ACC112 (cell line): ENCODE results near the gene CACNA1A.
A peak's percentile ranks its signal among the peaks of the same experiment; 100 is the strongest.

Experiments
- H2AFZ ChIP-seq: fragments of 200-600 bp; sonication (generic); one replicate; pipeline ENCODE4 v1.6.0; 2017; ENCODE audit warnings: antibody characterized with exemption, low read length; ENCODE audit not compliant: unreplicated experiment
- H3K27ac ChIP-seq: fragments of 200-600 bp; sonication (generic); 2 replicates; pipeline ENCODE4 v1.5.1; 2014; ENCODE audit warnings: low read depth, mild to moderate bottlenecking, antibody characterized with exemption, low read length, moderate library complexity
- H3K27me3 ChIP-seq: fragments of 200-600 bp; sonication (generic); 2 replicates; pipeline ENCODE4 v1.6.1; 2014; ENCODE audit warnings: mild to moderate bottlenecking, antibody characterized with exemption, low read length, moderate library complexity, mixed read lengths; ENCODE audit not compliant: insufficient read depth
- H3K36me3 ChIP-seq: fragments of 200-600 bp; sonication (generic); 2 replicates; pipeline ENCODE4 v1.6.1; 2016; ENCODE audit warnings: mild to moderate bottlenecking, antibody characterized with exemption, low read length, moderate library complexity, mixed read lengths; ENCODE audit not compliant: insufficient read depth
- H3K4me1 ChIP-seq: fragments of 200-600 bp; sonication (generic); one replicate; pipeline ENCODE4 v1.6.1; 2016; ENCODE audit warnings: low read length, mixed read lengths; ENCODE audit not compliant: insufficient read depth, unreplicated experiment, control insufficient read depth
- H3K4me3 ChIP-seq: fragments of 200-600 bp; sonication (generic); 2 replicates; pipeline ENCODE4 v1.5.1; 2014; ENCODE audit warnings: mild to moderate bottlenecking, low read depth, low read length
- H3K79me2 ChIP-seq: fragments of 200-600 bp; sonication (generic); one replicate; pipeline ENCODE4 v1.6.0; 2016; ENCODE audit warnings: low read length; ENCODE audit not compliant: control insufficient read depth, unreplicated experiment, insufficient read depth

CACNA1A gene

DNA sequence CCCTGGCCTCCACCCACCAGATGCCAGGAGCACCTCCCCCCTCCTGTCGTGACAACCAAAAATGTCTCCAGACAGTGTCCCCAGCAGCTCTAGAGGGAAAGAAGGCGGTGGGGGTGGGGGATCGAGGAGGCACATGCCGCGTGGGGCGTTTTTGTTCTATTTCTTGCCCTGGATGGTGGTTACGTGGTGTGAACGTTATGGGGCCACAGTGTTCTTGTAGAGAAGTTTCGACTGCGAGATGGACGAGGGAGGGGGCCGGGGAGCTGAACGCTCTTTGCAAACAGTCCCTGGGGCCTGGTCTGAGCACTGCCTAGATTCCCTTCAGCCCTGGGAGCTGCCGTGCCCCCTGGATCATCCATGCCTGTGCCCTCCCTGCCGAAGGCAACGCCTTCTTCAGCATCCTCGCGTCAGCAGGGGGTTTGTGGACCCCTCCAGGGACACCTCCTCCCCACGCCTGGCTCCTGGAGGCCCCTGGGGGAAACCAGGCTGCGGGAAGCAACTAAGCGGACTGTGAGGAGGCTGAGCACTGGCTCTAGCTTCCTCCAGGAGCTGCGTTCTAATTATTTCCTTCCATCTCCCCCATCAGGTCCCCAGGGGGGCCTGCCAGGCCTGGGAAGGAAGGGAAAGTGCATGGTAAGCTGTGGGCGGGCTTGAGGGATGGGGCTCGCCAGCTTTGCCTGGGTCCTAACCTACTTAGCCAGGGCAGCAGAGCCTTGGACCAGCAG, 224.6 kb downstream of the CACNA1A start:
- Histone ChIP-seq H3K79me2 (no peaks in the 10 kb centered on the region), H3K36me3 (no peaks in the 10 kb centered on the region), H3K27ac (no peak overlapping the region), H3K4me1 (no peaks in the 10 kb centered on the region), H3K27me3 (no peaks in the 10 kb centered on the region), H3K4me3 (no peak overlapping the region), H2AFZ (no peak overlapping the region)

DNA sequence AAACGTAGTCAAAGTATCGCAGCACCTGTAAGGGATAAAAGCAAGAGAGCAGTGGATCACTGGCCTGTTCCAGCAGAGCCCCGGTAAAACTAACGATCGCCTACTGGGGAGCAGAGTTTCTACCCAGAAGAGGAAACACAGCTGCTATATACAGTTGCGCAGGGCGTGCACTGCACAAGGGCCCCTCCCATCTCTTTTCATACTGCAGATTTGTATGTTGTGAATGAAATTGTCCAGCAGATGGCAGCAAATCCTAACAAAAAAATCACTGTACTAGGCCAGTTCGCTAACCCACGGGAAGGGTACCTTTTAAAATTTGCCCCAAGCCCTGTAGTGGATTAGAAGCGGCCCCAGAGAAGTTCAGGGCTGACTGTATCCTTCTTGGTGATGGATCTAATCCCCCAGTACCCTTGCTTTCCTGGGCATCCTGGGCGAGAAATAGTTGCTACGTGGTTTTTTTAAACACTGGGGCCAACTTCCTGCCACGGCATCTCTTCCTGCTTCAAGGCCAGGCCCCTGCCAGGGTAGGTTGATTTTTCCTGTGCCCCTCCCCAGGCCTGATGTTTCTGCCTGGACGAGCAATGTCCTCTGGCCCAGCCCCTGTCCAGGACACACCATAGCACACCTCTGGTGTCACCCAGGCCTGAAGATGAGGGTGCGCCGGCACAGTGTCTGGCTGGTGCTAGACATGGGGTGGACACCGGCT, 229.0 kb downstream of the CACNA1A start:
- no peak overlapping the region for H3K27ac ChIP-seq
- H2AFZ ChIP-seq = no peak overlapping the region
- H3K27me3 ChIP-seq = no peaks in the 10 kb centered on the region
- H3K4me3 ChIP-seq = no peak overlapping the region
- no peaks in the 10 kb centered on the region for H3K79me2 ChIP-seq
- H3K36me3 ChIP-seq = no peaks in the 10 kb centered on the region
- no peaks in the 10 kb centered on the region for H3K4me1 ChIP-seq

DNA sequence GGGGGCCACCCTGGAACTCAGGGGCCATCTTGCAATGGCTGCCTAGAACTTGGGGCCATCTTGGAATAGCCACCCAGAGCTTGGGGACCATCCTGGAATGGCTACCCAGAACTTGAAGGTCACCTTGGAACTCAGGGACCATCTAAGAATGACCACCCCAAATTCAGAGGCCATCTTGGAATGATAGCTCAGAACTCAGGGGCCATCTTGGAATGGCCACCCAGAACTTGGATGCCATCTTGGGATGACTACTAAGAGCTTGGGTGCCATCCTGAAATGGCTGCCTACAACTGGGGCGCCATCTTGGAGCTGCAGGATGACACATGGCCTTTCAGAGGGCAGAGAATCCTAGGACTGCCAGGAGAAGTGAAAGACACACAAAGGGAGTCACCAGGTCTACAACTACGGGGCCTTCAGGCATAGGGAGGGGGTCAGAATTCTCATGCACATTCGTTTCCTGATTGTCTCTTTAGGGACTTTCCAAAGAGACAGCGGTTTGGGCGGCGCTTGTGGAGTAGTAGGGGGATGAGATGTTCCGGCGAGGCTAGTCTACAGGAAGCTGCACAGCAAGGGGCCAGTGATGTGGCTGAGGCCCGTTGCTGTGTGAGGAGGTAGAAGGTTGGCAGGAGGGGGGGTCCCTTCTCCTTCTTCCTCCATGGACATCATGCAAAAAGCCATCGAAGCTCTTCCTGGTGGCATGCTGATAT, 231.1 kb downstream of the CACNA1A start:
- Histone ChIP-seq H3K4me3 (no peak overlapping the region), H3K36me3 (no peaks in the 10 kb centered on the region), H2AFZ (no peak overlapping the region), H3K79me2 (no peaks in the 10 kb centered on the region), H3K4me1 (no peaks in the 10 kb centered on the region), H3K27ac (no peak overlapping the region), H3K27me3 (no peaks in the 10 kb centered on the region; the same call in 1 of the 2 replicates)

DNA sequence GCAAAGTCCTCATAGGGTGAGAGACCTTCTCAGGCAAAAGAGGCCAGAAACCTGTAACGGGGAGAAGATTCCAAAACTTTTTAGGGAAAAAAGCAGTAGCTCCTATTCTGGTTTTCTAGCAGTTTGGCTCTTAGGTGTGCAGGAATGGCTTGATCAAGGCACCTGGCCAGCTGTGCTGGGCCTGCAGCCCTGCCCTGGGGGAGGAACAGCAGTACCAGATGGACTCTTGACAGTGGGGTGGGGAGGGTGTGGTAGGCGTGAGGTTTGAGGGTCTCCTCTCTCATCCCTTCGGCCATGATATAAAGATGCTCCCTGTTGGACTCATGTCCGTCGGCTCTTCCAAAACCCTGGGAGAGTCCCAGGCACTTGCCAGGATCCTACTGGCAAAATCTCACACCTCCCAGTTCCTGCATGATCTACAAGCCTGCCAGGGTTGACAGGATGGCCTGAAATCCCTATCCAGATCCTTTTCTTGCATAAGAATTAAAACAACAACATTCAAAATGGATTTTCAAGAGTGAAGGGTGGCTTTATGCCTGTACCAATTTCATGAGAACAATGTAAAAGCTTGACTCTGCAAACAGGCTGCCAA, 235.7 kb downstream of the CACNA1A start:
- no peak overlapping the region for H3K4me3 ChIP-seq
- H3K79me2 ChIP-seq = no peaks in the 10 kb centered on the region
- H3K4me1 ChIP-seq = no peaks in the 10 kb centered on the region
- no peaks in the 10 kb centered on the region for H3K36me3 ChIP-seq
- no peaks in the 10 kb centered on the region; the same call in 1 of the 2 replicates for H3K27me3 ChIP-seq
- no peak overlapping the region for H2AFZ ChIP-seq
- H3K27ac ChIP-seq = no peak overlapping the region

GRCh38 chr19:13269348-13269747, 236.9 kb downstream of the CACNA1A start:
- Histone ChIP-seq H2AFZ (no peak overlapping the region), H3K27ac (no peak overlapping the region), H3K79me2 (no peaks in the 10 kb centered on the region), H3K4me1 (no peaks in the 10 kb centered on the region), H3K27me3 (peaks cover 2% of the 10 kb centered on the region; the same call in 1 of the 2 replicates), H3K36me3 (no peaks in the 10 kb centered on the region), H3K4me3 (no peak overlapping the region)

DNA sequence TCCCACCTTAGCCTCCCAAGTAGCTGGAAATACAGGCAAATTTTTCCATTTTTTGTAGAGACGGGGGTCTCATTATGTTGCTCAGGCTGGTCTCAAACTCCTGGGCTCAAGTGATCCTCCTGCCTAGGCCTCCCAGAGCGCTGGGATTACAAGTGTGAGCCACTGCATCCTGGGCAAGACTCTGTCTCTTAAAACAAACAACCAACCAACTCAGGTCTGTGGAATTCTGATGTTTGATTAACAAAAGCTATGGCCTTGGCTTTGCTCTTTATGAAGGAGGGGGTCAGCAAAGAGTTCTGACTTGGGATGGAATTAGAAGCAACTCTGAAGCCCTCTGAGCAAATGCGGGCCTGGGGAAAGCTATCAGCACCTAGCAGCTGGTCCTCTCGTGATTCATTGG, 238.4 kb downstream of the CACNA1A start:
- H2AFZ ChIP-seq = no peak overlapping the region
- H3K79me2 ChIP-seq = no peaks in the 10 kb centered on the region
- no peak overlapping the region for H3K27ac ChIP-seq
- peaks cover 2% of the 10 kb centered on the region; the same call in 1 of the 2 replicates for H3K27me3 ChIP-seq
- no peaks in the 10 kb centered on the region for H3K4me1 ChIP-seq
- no peaks in the 10 kb centered on the region for H3K36me3 ChIP-seq
- no peak overlapping the region for H3K4me3 ChIP-seq

GRCh38 chr19:13267131-13267530, 239.1 kb downstream of the CACNA1A start:
- H3K27me3 ChIP-seq = peaks cover 2% of the 10 kb centered on the region; the same call in 1 of the 2 replicates
- no peaks in the 10 kb centered on the region for H3K79me2 ChIP-seq
- no peaks in the 10 kb centered on the region for H3K36me3 ChIP-seq
- H3K4me3 ChIP-seq = no peak overlapping the region
- no peaks in the 10 kb centered on the region for H3K4me1 ChIP-seq
- no peak overlapping the region for H3K27ac ChIP-seq
- no peak overlapping the region for H2AFZ ChIP-seq

DNA sequence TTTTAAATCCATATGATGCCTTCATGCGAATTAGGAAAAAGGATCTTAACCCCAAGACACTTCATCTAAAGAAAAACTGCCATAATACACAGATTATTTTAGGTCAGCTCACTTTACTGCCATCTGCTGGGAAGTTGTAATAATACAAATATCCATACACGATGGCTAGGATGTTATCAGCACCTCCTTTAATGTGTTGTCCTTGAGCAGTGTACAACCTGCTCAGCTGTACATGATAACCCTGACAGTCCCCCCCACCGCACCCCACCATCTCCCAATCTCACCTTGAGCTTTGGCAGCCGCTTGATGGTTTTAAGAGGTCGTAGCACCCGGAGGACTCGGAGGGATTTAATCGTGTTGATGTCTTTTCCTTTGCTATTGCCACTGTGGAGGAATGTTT, 243.8 kb downstream of the CACNA1A start:
- Histone ChIP-seq H3K4me3 (no peak overlapping the region), H3K27me3 (peaks cover 2% of the 10 kb centered on the region; the same call in 1 of the 2 replicates), H3K36me3 (no peaks in the 10 kb centered on the region), H3K4me1 (peaks cover 12% of the 10 kb centered on the region), H2AFZ (no peak overlapping the region), H3K79me2 (no peaks in the 10 kb centered on the region), H3K27ac (no peak overlapping the region)

GRCh38 chr19:13260883-13261653, 245.2 kb downstream of the CACNA1A start:
- H3K4me1 ChIP-seq = peaks cover 12% of the 10 kb centered on the region
- H3K79me2 ChIP-seq = no peaks in the 10 kb centered on the region
- H3K27ac ChIP-seq = peak overlapping the region; percentile 38
- no peak overlapping the region for H2AFZ ChIP-seq
- no peaks in the 10 kb centered on the region for H3K36me3 ChIP-seq
- H3K4me3 ChIP-seq = no peak overlapping the region
- peaks cover 2% of the 10 kb centered on the region; the same call in 1 of the 2 replicates for H3K27me3 ChIP-seq

DNA sequence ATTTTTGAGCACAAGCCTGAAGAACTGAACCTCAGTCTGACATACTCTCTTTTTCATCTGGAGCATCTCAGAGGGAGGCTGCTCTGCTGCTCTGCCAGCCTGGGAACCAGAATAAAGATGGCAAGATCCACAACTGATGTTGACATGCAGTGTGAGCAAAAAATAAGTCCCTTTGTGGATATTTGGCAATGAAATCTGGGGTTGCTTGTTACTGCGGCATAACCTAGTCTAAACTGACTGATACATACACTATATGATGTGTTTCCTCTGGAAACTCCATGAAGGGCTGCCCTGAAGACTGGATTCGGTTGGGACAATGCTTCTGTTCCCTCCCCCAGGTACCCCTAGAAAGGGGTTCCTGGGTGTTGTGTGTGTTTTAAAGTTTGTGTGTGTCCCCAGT, 249.4 kb downstream of the CACNA1A start:
- Histone ChIP-seq H3K27ac (no peak overlapping the region), H3K4me1 (peaks cover 12% of the 10 kb centered on the region), H3K4me3 (no peak overlapping the region), H3K27me3 (0 out of 2 replicates have a peak, but pooled peaks cover 4% of the 10 kb centered on the region), H3K79me2 (no peaks in the 10 kb centered on the region), H2AFZ (no peak overlapping the region), H3K36me3 (no peaks in the 10 kb centered on the region)
